LNCaP clone FGC (cell line): ENCODE measurements around the gene MYF5.

Experiments used
- DNase-seq: peaks from one replicate; pipeline ENCODE4 v3.0.0-alpha.2; 2011; ENCODE audit warnings: low read depth
- H3K4me3 ChIP-seq: 2 replicates; pipeline ENCODE4 v1.5.1; 2011; ENCODE audit warnings: mild to moderate bottlenecking, low read depth, low read length, control low read depth
- CTCF ChIP-seq: IDR thresholded peaks from 2 replicates; pipeline ENCODE4 v1.5.1; 2012; ENCODE audit warnings: mild to moderate bottlenecking; ENCODE audit not compliant: control insufficient read depth, insufficient read depth; ENCODE audit errors: extremely low read depth

The MYF5 gene

GRCh38 chr12:80698256-80698655 is 18.5 kb upstream of the MYF5 start:
- TF ChIP-seq CTCF = no peak
- no peak overlapping the region for H3K4me3 ChIP-seq
- no peak for DNase-seq

DNA sequence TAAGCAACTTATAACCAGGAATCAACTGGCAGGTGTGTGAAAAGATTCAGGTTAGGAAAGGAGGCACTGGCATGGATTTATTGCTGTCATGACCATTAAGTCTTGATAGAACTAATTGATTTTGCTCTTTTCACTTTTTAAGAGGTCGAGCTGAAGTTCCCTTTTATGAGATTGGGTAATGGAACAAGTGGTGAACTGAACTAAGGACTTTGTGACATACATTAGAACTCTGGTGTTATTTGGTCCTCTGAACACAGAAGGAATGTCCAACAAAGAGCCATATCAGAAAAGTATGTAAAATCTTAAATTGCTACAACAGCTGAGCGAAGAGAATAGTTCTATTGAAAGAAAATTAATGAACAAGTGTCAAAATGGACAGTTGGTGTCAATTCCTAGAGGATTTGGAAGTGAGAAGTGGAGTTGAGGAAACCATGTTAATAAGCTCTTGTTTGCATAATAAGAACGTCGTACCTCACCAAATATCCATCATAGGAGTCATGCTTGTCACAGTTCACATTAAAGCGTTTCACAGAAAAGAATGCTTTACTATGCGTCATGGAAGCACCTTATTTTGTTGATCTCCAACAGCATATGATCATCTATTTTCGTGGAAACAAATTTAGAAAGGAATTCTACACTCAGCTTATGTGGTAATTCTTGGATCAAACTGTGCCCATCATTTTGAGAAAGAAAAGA is 17.7 kb upstream of the MYF5 start:
- no peak for DNase-seq
- TF ChIP-seq CTCF = no peak
- H3K4me3 ChIP-seq = no peak overlapping the region

GRCh38 chr12:80700327-80700726 is 16.4 kb upstream of the MYF5 start:
- no peak for TF ChIP-seq CTCF
- no peak overlapping the region for H3K4me3 ChIP-seq
- DNase-seq = no peak

GRCh38 chr12:80701388-80701787 is 15.3 kb upstream of the MYF5 start:
- no peak for TF ChIP-seq CTCF
- H3K4me3 ChIP-seq = no peak overlapping the region
- no peak for DNase-seq

DNA sequence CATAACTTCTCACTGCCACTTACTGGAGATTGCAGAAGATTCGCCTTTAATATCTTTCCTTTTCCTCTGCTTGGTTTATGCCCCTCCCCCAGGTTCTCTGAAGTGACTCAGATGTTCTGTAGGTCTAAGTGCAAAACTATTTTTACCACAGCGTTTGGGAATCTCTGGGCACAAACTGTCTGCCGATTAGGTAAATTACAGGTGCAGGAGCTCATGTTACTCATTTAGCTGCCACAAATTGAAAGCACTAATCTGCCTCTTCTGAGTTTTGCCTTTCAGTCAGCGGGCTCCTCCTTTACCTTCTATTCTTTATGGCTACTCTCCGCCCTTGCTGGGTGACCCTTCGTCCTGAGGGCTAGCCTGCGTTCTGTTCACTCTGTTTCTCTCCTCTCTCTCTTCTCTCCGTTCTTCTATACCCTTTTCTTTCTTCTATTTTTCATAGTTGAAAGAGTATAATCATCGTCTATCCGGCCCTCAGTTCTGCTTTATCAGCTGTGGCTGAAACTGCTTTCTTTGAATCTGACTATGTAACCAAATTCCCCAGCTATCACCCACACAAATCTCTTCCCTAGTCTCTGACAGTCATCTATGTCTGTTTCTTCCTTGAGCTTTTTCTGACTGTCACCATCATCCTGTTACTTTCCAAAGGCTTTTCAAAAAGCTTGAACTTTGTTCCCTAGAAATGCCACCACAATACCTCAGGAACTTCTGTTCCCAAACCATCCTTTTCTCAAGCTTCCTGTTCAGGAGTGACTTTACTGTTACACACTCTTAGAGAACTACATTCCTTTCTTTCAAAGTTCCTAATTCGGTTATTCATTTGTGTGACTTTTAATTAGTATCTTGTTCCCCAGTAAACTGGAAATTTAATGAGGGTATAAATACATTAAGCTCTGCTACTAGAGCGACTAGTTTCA is 13.6 kb upstream of the MYF5 start:
- DNase-seq = no peak
- H3K4me3 ChIP-seq = no peak overlapping the region
- no peak for TF ChIP-seq CTCF

DNA sequence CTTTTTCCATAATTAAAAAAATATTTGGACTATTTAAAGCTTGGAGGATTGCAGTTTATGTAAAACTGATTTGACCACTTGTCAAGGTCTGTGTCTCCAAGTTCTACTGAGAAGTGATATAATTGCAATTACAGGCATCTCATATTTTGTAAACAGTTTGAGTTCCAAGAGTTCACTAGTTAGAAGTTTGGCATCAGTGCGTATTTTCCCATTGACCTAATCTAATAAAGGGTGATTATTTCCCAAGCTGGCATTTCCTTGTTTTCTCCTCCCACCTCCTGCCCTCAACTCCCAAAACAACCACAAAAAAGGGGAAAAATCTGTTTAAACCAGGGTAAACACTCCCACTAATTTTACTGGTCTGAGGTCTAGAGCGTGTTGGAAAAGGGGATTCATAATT is 12.3 kb upstream of the MYF5 start:
- TF ChIP-seq CTCF = no peak
- DNase-seq = no peak
- H3K4me3 ChIP-seq = no peak overlapping the region
